22Rv1 (cell line): ENCODE data around the gene MYH16.

Source experiments
- CTCF ChIP-seq: fragments of 450-650 bp; IDR thresholded peaks from 2 replicates; pipeline ENCODE4 v1.5.1; 2017; ENCODE audit warnings: mild to moderate bottlenecking
- ZFX ChIP-seq: fragments of 450-650 bp; IDR thresholded peaks from 2 replicates; pipeline ENCODE4 v1.6.1; 2017; ENCODE audit warnings: antibody characterized with exemption, borderline replicate concordance

- TF ChIP-seq CTCF (no peak), ZFX (no peak)
These were observed 41.9 kb downstream of the MYH16 start for GRCh38 chr7:99314504-99314903.
